Breast epithelium (tissue), 4 donors: ENCODE measurements around the gene GRIN3A. TPM values are rescaled to one million over a fixed set of nuclear protein-coding genes. Genes with fewer than 3 reads are reported as not detected.

Experiments used
- DNase-seq, 2 donors: peaks; one replicate each; pipeline ENCODE4 v3.0.0-alpha.2; 2019; ENCODE audit warnings: low spot score in 2 of 2
- H3K27ac ChIP-seq, 2 donors: fragments of 200-600 bp; sonication (generic) in 1 of 2; one replicate each; pipeline ENCODE4 v1.5.1; 2016 to 2019; ENCODE audit warnings: mild to moderate bottlenecking in 1 of 2
- H3K27me3 ChIP-seq, 2 donors: fragments of 200-600 bp; sonication (generic) in 1 of 2; one replicate each; pipeline versions ENCODE4 v1.5.1 to v1.6.0; 2017 to 2019; ENCODE audit warnings: control low read depth in 1 of 2, mild to moderate bottlenecking in 1 of 2
- H3K36me3 ChIP-seq: fragments of 200-600 bp; one replicate; pipeline ENCODE4 v1.5.1; 2019
- H3K4me1 ChIP-seq, 2 donors: fragments of 200-600 bp; sonication (generic); one replicate each; pipeline ENCODE4 v1.5.1; 2016 to 2019; ENCODE audit warnings: control low read depth in 1 of 2
- H3K4me3 ChIP-seq, 3 donors: fragments of 200-600 bp; sonication (generic); 1 replicate in 2 of 3; 2 replicates in 1 of 3; pipeline ENCODE4 v1.5.1; 2016 to 2019; ENCODE audit warnings: mild to moderate bottlenecking in 3 of 3, moderate library complexity in 2 of 3
- H3K9me3 ChIP-seq, 2 donors: fragments of 200-600 bp; sonication (generic) in 1 of 2; one replicate each; pipeline ENCODE4 v1.5.1; 2016 to 2019; ENCODE audit warnings: control low read depth in 1 of 2
- POLR2A ChIP-seq: fragments of 450-650 bp; IDR thresholded peaks from one replicate; pipeline ENCODE4 v1.6.1; 2016; ENCODE audit warnings: antibody characterized with exemption, mild to moderate bottlenecking, moderate library complexity
- POLR2AphosphoS5 ChIP-seq, 3 donors: sonication (generic); formaldehyde crosslinking; IDR thresholded peaks; one replicate each; pipeline ENCODE4 v1.6.1; 2017; ENCODE audit warnings: antibody characterized with exemption in 3 of 3
- intact Hi-C: fragments of 100-400 bp; cut with DNase I; formaldehyde crosslinking; loops from one replicate; pipeline ENCODE4 v1.15.1; 2023; ENCODE audit warnings: low total_unique reads
- total RNA-seq, 3 donors: library from RNA; depleted of rRNA; stranded (reverse); fragments of >200 nt; gene quantifications; one replicate each; pipeline ENCODE4 v1.1.0, GENCODE V29; 2016
- TF ChIP-seq, protein P1 (sequence below), 3 donors: fragments of 450-650 bp; IDR thresholded peaks; one replicate each; pipeline ENCODE4 v1.5.1; 2016 to 2017; ENCODE audit warnings: antibody characterized with exemption in 3 of 3, mild to moderate bottlenecking in 3 of 3, moderate library complexity in 3 of 3

The GRIN3A gene
- total RNA-seq, 3 donors from 2014 or later = under 0.01 to 0.15 TPM; not detected in 1

DNA sequence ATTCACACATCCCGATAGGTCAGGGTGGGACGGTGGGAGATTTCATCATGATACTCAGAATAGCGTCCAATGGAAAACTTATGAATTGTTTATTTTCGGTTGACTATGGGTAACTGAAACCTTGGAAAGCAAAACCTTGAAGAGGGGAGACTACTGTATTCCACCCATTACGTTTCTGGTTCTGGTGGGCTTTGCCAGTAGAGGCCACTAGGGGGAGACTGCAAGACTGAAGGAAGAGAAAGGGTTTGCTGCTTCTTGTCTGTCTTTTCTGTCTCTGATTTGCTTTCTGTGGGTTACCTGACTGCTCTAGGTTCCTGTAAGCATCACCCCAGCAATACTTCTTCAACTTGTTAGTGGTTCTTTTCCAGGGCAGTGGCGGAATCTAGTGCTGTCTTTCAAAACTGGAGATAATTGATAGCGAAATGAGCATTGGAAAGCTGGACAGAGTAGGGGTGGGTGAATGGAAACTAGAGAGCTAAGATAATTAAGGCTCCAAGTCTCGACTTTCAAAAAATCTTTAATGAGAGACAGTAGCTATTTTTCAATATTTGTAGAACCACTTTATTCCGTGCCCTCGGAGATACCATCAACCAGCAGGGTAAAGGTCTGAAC, 27.0 kb downstream of the GRIN3A start:
- H3K9me3 ChIP-seq = no peaks in the 10 kb centered on the region
- H3K27ac ChIP-seq = no peak overlapping the region
- intact Hi-C loops = no loop called here
- H3K36me3 ChIP-seq = no peaks in the 10 kb centered on the region
- H3K4me3 ChIP-seq = no peak overlapping the region
- TF ChIP-seq, protein P1, sequence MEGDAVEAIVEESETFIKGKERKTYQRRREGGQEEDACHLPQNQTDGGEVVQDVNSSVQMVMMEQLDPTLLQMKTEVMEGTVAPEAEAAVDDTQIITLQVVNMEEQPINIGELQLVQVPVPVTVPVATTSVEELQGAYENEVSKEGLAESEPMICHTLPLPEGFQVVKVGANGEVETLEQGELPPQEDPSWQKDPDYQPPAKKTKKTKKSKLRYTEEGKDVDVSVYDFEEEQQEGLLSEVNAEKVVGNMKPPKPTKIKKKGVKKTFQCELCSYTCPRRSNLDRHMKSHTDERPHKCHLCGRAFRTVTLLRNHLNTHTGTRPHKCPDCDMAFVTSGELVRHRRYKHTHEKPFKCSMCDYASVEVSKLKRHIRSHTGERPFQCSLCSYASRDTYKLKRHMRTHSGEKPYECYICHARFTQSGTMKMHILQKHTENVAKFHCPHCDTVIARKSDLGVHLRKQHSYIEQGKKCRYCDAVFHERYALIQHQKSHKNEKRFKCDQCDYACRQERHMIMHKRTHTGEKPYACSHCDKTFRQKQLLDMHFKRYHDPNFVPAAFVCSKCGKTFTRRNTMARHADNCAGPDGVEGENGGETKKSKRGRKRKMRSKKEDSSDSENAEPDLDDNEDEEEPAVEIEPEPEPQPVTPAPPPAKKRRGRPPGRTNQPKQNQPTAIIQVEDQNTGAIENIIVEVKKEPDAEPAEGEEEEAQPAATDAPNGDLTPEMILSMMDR (IDR thresholded peaks at IDR 0.05) = no peak
- no peak for TF ChIP-seq POLR2A
- no peak for TF ChIP-seq POLR2AphosphoS5 (IDR thresholded peaks at IDR 0.05)
- DNase-seq = no peak
- no peaks in the 10 kb centered on the region for H3K4me1 ChIP-seq
- no peaks in the 10 kb centered on the region for H3K27me3 ChIP-seq

DNA sequence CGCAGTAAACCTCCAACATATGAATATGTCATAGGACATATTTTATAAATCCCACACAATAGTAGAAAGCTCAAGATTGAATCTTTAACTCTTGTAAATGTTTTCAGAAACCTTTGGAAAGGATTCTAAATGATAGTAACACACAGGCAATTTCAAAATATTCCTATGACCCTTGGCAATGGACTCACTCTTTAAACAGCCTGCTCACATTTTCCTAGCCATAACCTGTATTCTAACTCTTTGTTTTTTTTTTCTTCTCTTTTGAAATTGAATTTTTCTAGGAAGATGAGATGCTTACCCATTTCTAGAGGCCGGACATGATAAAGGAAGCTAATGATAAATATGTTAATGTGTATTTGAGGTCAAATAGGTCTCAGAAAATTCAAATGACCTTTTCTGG, 29.6 kb downstream of the GRIN3A start:
- intact Hi-C loops = no loop called here
- no peaks in the 10 kb centered on the region for H3K36me3 ChIP-seq
- no peak for DNase-seq
- H3K27ac ChIP-seq = no peak overlapping the region
- H3K27me3 ChIP-seq = no peaks in the 10 kb centered on the region
- no peak overlapping the region for H3K4me3 ChIP-seq
- H3K9me3 ChIP-seq = no peaks in the 10 kb centered on the region
- TF ChIP-seq, protein P1 (IDR thresholded peaks at IDR 0.05) = no peak
- TF ChIP-seq POLR2A (no peak), POLR2AphosphoS5 (IDR thresholded peaks at IDR 0.05) (no peak)
- no peaks in the 10 kb centered on the region for H3K4me1 ChIP-seq

DNA sequence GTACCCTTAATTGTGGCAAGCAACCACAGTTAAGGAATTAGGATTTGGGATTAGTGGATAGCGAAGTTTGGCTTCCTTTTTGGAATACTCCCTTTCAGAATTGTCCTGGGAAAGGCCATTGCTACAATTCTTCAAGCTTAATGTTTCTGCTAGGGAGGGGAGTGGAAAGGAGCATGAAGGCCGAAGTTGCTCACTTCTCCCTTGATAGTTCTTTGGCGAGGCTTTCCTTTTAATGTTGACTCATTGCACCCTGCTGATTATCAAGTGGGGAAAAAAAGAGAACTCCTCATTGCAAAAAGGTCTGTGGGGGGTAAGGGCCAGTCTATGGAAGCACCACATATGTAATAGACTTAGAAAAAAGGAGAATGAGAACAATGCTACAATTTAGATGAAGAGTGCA, 30.7 kb downstream of the GRIN3A start:
- H3K27ac ChIP-seq = no peak overlapping the region
- DNase-seq = no peak
- H3K4me1 ChIP-seq = no peaks in the 10 kb centered on the region
- H3K9me3 ChIP-seq = no peaks in the 10 kb centered on the region
- H3K27me3 ChIP-seq = no peaks in the 10 kb centered on the region
- H3K36me3 ChIP-seq = no peaks in the 10 kb centered on the region
- H3K4me3 ChIP-seq = no peak overlapping the region
- TF ChIP-seq POLR2A (no peak), POLR2AphosphoS5 (IDR thresholded peaks at IDR 0.05) (no peak)
- TF ChIP-seq, protein P1 (IDR thresholded peaks at IDR 0.05) = no peak
- intact Hi-C loops = no loop called here

DNA sequence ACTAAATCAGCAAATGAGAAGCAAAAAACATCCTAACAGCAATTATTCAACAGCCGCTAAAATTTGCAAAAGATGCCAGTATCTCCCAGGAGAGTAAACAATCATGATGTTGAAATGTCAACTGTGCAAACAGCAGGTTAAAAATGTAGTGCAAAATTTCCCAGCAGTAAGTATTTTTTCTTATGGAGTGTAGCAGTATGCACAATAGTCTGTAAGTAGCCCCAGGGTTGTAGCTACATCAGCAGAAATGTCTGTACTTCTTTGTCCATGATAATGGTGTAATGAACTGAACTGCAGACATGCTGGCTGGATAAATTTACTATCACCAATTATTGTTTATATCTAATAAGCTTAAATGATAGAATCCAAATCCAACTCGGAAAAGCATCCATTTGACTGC, 31.4 kb downstream of the GRIN3A start:
- Histone ChIP-seq H3K9me3 (no peaks in the 10 kb centered on the region), H3K36me3 (no peaks in the 10 kb centered on the region), H3K27me3 (no peaks in the 10 kb centered on the region), H3K27ac (no peak overlapping the region), H3K4me1 (no peaks in the 10 kb centered on the region), H3K4me3 (no peak overlapping the region)
- TF ChIP-seq POLR2A (no peak), POLR2AphosphoS5 (IDR thresholded peaks at IDR 0.05) (no peak)
- TF ChIP-seq, protein P1 (IDR thresholded peaks at IDR 0.05) = no peak
- intact Hi-C loops = no loop called here
- DNase-seq = no peak

DNA sequence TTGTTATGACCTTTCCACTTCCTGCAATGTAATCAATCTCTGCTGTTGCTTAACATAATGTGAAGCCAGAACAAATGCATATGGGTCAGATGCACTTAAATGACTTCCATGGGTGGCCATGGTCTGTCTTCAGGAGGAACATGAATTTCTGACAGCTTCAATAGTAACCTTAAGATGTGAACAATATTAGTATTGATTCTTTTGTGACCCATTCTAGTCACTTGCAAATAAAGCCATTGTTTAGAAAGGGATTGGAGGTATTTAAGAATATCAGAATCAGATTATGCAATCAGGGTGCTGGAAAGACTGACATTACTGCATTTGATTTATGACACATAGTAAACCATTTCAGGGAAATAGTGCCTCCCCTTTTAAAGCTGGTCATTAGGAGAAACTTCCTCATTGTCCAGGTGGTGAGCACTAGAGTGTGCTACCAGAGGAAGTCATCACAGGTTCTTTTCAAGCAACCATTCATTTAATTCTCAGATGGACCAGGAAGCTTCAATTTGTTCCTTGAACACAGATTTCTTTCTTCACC, 32.1 kb downstream of the GRIN3A start:
- Histone ChIP-seq H3K27me3 (no peaks in the 10 kb centered on the region), H3K9me3 (no peaks in the 10 kb centered on the region), H3K27ac (no peak overlapping the region), H3K4me3 (no peak overlapping the region), H3K4me1 (no peaks in the 10 kb centered on the region), H3K36me3 (no peaks in the 10 kb centered on the region)
- intact Hi-C loops = no loop called here
- DNase-seq = no peak
- TF ChIP-seq POLR2AphosphoS5 (IDR thresholded peaks at IDR 0.05) (no peak), POLR2A (no peak)
- TF ChIP-seq, protein P1 (IDR thresholded peaks at IDR 0.05) = no peak
